GM19328 (cell line): ENCODE data around the gene LAMA2.
"Not testable (repeated sequence)": the region's sequence is repeated elsewhere in the genome, so short reads cannot be mapped to it uniquely, and the experiment has no call there.

ENCODE experiments used
- ATAC-seq: cut with Tn5 transposase; IDR thresholded peaks from one replicate; pipeline ENCODE4 v1.9.1; 2021; ENCODE audit warnings: mild to moderate bottlenecking, moderate library complexity; ENCODE audit not compliant: unreplicated experiment

Gene LAMA2

GRCh38 chr6:129164032-129164431, 281.1 kb downstream of the LAMA2 start:
- ATAC-seq: no peak

GRCh38 chr6:129172279-129172995, 289.5 kb downstream of the LAMA2 start:
- ATAC-seq: not testable (repeated sequence)

DNA sequence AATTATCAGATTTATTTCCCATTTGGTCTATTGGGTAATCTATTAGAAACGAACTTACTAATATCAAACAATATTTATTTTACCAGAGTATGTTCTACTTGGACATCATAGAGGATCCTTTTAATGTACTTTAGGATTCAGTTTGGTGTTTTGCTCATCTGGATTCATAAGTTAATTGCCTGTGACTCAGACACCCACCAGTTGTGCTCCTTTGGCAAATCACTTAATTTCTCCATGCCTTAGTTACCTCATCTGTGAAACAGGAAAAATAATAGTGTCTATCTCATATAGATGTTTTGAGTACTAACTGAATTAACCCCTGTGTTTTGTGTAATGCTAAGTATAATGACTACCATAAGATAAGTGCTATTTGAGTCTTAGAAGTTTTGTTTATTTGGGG, 292.1 kb downstream of the LAMA2 start:
- no peak for ATAC-seq

- ATAC-seq: no peak
Observed at GRCh38 chr6:129177801-129178200, 294.9 kb downstream of the LAMA2 start.

DNA sequence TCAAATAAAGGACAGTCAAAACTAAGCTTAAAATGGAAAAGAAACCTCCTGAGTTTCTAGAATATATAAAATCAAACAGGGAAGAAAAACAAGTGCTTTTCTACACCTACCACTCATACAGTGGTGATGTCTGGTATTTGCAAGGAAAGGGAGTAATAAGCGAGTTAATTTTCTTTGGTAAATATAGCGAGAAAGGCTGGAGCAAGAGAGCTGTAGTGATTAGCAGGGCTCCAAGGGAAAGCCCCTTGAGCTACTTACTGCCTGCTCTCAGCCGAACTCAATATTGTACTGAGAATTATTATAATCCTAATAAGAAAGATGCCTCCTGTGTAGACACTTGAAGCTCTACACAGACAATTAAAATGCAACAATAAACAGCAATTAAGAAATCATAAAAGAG, 296.3 kb downstream of the LAMA2 start:
- ATAC-seq: no peak

DNA sequence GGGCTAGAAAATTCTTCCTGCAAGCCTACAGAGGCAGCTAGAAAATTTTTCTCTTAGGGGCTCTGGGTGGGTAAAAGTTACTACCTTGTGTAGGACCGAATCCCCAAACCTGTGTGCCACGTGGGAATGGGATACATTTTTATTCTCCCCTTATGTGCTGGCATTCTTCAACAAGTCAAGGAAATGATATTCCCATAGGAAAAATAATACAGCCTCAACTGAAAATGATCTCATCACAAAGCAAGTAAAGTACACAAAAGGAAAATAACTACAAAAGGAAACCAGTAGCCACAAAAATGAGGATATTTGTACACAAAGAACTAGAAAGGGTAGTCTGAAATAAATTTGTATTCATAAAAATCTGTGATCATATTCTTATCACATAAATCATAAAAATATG, 298.1 kb downstream of the LAMA2 start:
- no peak for ATAC-seq

GRCh38 chr6:129183187-129183591, 300.3 kb downstream of the LAMA2 start:
- ATAC-seq: no peak

DNA sequence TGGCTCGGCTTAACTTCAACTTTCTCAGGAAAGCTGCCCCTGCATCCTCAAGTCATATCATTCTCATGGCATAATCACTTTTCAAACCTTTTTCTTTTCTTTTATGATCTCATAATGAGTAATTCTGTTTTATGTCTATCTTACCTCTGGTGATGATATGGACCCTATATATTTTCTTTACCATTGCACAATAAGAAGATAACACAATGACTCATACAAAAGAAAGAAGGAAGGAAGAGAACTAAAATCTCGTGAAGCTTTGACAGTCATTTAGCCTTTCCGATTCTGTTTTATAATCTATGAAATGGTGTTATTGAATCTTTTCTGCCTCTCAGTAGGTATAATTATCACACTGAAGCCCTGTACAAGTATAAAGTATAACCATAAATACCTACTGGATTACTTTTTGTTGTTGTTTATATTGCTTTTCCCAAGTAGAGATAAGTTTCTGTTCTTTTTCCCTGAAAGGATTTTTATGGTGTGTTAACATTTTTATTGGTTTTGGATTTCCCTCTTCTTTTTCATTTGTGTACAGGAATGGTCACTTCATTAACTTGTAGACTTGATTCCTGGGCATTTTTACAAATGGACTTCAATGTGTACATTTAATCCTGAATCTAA, 300.9 kb downstream of the LAMA2 start:
- no peak for ATAC-seq

DNA sequence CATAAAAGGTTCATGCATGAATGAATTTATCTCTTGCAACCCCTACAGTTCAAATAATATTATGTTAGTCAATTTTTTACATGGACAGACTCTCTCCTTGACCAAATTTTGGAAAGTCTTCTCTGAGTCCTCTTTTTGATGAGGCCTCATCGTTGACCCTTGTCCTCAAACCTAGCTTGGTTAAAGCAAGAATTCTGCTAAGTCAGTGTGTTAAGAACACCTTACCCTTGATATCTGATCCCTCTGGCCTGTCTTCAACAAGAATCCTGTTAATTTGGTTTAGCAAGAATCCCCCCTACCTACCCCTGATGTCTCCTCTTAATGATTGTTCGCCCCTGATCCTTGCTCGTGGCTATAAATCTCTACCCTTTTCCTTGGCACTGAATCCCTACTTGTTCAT, 301.4 kb downstream of the LAMA2 start:
- ATAC-seq: no peak

- ATAC-seq: no peak
Observed at GRCh38 chr6:129184808-129185366, 301.9 kb downstream of the LAMA2 start.

GRCh38 chr6:129186988-129187387, 304.1 kb downstream of the LAMA2 start:
- ATAC-seq: no peak

DNA sequence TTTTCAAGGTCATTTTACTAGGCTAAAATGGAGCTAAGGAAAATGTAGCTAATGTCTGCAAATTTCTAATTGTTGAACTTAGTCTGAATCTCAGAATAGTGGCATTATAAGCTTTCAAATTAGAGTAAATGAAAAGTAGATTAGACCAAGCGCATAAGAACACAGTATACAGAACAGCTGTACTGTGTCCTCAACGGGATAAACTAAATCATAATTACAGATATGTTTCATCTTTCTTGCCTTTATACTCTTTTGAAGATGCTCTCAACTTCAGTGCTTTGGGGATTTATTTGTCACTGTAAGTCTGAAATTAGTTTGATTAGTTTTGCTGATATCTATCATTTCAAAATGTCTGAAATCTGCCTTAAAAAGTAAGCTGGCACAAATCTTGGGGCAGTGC, 305.4 kb downstream of the LAMA2 start:
- ATAC-seq: no peak

- ATAC-seq: no peak
Observed at GRCh38 chr6:129188795-129189194, 305.9 kb downstream of the LAMA2 start.

GRCh38 chr6:129189266-129189665, 306.3 kb downstream of the LAMA2 start:
- ATAC-seq: no peak

GRCh38 chr6:129191235-129191634, 308.3 kb downstream of the LAMA2 start:
- no peak for ATAC-seq

- ATAC-seq: no peak
Observed at GRCh38 chr6:129192458-129192989, 309.6 kb downstream of the LAMA2 start.

- no peak for ATAC-seq
Observed at GRCh38 chr6:129194306-129194941, 311.5 kb downstream of the LAMA2 start.

DNA sequence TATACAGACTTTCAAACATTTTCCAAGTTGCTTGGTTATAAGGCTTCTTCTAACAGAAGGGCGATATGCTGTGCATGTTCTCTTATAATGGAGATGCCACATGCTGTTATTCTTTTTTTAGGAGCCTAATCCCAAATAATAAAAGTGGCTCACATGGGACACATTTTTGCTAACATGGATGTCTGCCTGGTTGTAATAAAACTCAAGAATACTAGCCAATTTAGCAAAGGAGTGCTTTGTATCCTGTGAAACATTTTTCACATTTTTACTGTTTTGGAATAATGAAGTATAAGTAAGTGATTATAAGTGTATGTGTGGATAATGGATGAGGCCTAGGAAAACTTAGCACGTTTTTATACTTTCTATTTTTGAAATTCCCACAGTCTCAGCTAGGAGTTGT, 312.2 kb downstream of the LAMA2 start:
- ATAC-seq: no peak

DNA sequence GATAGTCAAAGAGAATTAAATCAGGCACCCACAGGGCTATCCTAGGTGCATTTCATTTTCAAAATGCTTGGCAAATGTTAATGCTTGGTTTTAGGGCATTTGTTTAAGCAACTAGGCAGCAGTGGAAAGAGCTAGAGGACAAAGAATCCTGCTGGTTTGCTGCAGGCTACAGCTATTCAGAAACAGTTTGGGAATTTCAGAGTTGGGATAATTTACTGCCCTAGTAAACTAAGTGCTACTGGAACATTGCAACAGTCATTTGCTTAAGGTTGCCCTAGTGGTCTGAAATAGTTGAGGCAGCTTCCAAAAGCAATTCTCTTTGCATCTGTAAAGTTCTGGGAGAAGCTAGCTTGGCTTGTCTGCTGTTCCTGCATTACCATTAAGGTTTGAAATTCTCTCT, 312.7 kb downstream of the LAMA2 start:
- no peak for ATAC-seq

DNA sequence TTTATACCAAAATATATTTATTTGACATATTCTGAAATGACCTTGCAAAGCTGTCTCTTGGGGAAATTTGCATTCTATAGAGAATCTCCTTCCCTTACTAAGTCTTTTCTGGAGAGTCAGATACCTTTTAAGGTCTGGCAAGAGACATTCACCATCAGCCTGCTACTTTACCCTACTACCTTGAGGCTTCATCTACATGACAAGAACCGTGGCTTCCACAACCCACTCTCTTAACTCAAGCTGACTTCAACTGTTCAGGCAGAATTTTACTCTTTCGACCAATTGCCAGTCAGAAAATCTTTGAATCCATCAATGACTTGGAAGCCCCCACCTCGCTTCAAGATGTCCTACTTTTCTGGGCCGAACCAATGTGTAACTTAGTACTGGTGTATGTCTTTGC, 314.2 kb downstream of the LAMA2 start:
- ATAC-seq: no peak

DNA sequence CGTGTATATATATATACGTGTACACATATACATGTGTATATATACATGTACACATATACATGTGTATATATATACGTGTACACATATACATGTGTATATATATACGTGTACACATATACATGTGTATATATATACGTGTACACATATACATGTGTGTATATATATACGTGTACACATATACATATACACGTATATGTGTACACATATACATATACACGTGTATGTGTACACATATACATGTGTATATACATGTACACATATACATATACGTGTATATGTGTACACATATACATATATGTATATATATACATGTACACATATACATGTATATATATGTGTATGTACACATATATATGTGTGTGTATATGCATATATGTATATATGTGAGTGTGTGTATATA, 317.2 kb downstream of the LAMA2 start:
- ATAC-seq: no peak
